Thyroid gland (tissue), 4 donors: ENCODE results near the gene ING3. TPM values are rescaled to one million over a fixed set of nuclear protein-coding genes. Genes with fewer than 3 reads are reported as not detected.
A peak's percentile ranks its signal among the peaks of the same experiment; 100 is the strongest.

Experiments used
- DNase-seq, 2 donors: peaks; one replicate each; pipeline ENCODE4 v3.0.0-alpha.2; 2019
- H3K27ac ChIP-seq, 3 donors: fragments of 200-600 bp; sonication (generic); 1 replicate in 2 of 3; 2 replicates in 1 of 3; pipeline ENCODE4 v1.5.1; 2016 to 2019; ENCODE audit warnings: mild to moderate bottlenecking in 1 of 3, moderate library complexity in 1 of 3
- H3K27me3 ChIP-seq: fragments of 200-600 bp; sonication (generic); one replicate; pipeline ENCODE4 v1.5.1; 2019
- H3K36me3 ChIP-seq, 2 donors: fragments of 200-600 bp; sonication (generic); one replicate each; pipeline ENCODE4 v1.5.1; 2016 to 2019
- H3K4me1 ChIP-seq, 2 donors: fragments of 200-600 bp; sonication (generic); one replicate each; pipeline ENCODE4 v1.5.1; 2017 to 2019
- H3K4me3 ChIP-seq, 3 donors: fragments of 200-600 bp; sonication (generic); replicated peaks in 1 of 3; 1 replicate in 2 of 3; 2 replicates in 1 of 3; pipeline ENCODE4 v1.5.1; 2016; ENCODE audit warnings: mild to moderate bottlenecking in 1 of 3
- H3K9me3 ChIP-seq: fragments of 200-600 bp; sonication (generic); one replicate; pipeline ENCODE4 v1.5.1; 2017
- POLR2A ChIP-seq, 2 donors: fragments of 450-650 bp; IDR thresholded peaks; one replicate each; pipeline ENCODE4 v1.6.1; 2017; ENCODE audit warnings: antibody characterized with exemption in 2 of 2, mild to moderate bottlenecking in 2 of 2, moderate library complexity in 1 of 2
- WGBS, 2 donors: methylation state at CpG; one replicate each; pipeline ENCODE4 v1.1.5; 2017; 5-methylcytosine and 5-hydroxymethylcytosine counted together
- intact Hi-C: fragments of 100-400 bp; cut with DNase I; formaldehyde crosslinking; loops from one replicate; pipeline ENCODE4 v1.15.1; 2023
- total RNA-seq, 4 donors: library from RNA; depleted of rRNA; stranded (reverse); fragments of >200 nt; gene quantifications; one replicate each; pipeline ENCODE4 v1.2.3, GENCODE V29; 2016
- TF ChIP-seq, protein P1 (sequence below), 6 experiments: fragments of 200-600 bp in 3 of 6; fragments of 450-650 bp in 3 of 6; sonication (generic) in 3 of 6; IDR thresholded peaks; one replicate each; pipeline ENCODE4 v1.5.1; 2016 to 2019; ENCODE audit warnings: antibody characterized with exemption in 6 of 6, mild to moderate bottlenecking in 2 of 6, inconsistent platforms in 1 of 6, moderate library complexity in 1 of 6

The ING3 gene
- total RNA-seq, 4 donors from 2014 or later, result 23.7 to 40.8 (median 37.1) TPM

DNA sequence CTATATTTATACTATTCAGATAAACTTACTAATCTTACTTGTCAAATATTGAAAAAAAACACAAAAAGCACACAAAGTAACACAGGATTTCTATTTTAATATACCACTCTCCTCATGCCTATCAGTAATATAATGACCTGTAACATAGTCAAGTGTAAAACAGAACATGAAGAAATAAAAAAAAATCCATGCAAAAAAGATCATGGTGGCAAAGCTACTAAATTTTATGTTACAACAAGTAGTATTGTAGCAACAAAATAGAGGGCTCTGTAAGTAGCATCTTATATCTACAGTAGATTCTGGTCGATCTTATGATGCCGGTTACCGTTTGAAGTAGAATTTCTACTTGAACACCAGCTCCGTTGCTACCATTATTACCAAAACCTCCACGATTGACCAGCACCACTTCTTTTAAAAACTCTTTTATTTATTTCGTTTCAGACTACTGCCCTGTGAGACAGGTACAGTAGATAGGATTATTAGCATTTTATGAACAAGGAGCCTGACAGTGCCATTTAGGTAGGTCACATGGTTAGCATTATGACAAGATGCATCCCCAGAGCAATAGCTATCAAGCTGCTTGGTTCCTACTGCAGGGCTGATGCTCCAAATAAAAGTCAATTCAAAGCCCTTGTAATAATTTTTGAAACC is 40.0 kb downstream of the ING3 start:
- Histone ChIP-seq H3K4me3 (no peak overlapping the region), H3K4me1 (peaks cover 0 to 4% of the 10 kb centered on the region in 2 donors), H3K36me3 (no peaks in the 10 kb centered on the region), H3K9me3 (no peaks in the 10 kb centered on the region), H3K27ac (peak overlapping the region in 2 of 3 donors; percentile 74 to 87), H3K27me3 (no peaks in the 10 kb centered on the region)
- no peak for TF ChIP-seq POLR2A (IDR thresholded peaks at IDR 0.05)
- TF ChIP-seq, protein P1, sequence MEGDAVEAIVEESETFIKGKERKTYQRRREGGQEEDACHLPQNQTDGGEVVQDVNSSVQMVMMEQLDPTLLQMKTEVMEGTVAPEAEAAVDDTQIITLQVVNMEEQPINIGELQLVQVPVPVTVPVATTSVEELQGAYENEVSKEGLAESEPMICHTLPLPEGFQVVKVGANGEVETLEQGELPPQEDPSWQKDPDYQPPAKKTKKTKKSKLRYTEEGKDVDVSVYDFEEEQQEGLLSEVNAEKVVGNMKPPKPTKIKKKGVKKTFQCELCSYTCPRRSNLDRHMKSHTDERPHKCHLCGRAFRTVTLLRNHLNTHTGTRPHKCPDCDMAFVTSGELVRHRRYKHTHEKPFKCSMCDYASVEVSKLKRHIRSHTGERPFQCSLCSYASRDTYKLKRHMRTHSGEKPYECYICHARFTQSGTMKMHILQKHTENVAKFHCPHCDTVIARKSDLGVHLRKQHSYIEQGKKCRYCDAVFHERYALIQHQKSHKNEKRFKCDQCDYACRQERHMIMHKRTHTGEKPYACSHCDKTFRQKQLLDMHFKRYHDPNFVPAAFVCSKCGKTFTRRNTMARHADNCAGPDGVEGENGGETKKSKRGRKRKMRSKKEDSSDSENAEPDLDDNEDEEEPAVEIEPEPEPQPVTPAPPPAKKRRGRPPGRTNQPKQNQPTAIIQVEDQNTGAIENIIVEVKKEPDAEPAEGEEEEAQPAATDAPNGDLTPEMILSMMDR (IDR thresholded peaks at IDR 0.05), result no peak
- 87 to 89% methylated on average over 6 of the region's 6 CpGs for WGBS, 2 donors
- no peak for DNase-seq
- intact Hi-C loops, result no loop called here

DNA sequence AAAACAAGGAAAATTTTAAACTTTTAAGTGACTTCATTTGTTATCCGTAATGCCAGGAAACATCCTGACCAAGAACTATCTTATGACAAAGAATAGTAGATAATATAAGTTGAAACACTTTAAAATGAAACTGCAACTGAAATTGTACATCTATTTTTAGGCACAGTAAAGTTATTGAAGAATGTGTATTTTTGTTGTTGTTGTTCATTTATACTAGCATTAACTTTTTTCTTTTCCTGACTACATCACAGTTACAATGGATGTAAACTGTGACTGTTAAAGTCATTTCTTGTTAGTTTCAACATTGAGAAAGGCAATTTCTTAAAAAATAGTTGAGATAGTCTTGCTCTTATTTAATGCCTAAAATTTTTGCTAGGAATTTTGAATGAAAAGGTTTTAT is 40.6 kb downstream of the ING3 start:
- Histone ChIP-seq H3K27ac (peak overlapping the region in 2 of 3 donors; percentile 9 to 23), H3K27me3 (no peaks in the 10 kb centered on the region), H3K4me3 (no peak overlapping the region), H3K9me3 (no peaks in the 10 kb centered on the region), H3K4me1 (peaks cover 0 to 4% of the 10 kb centered on the region in 2 donors), H3K36me3 (no peaks in the 10 kb centered on the region)
- WGBS, 2 donors, result 75 to 82% methylated on average over 1 of the region's 1 CpG
- intact Hi-C loops, result no loop called here
- TF ChIP-seq, protein P1 (IDR thresholded peaks at IDR 0.05), result no peak
- no peak for TF ChIP-seq POLR2A (IDR thresholded peaks at IDR 0.05)
- DNase-seq, result no peak

DNA sequence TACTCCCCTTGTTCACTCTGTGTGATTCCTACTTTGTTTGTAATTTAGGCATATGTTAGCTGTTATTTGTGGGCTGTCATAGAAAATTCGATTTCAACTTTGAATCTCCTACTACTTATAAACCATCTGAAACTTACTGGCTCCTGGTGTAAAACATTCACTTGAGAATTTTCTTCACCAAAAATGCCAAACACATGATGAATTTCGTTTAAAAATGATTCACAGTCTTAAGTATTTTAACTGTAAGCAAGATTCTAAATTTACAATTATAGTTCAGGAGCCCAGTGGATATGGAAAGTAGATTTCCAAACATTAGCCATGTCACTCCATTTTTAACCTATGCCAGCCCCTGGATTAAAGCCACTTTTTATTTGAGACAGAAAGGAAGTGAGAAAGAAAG is 41.0 kb downstream of the ING3 start:
- Histone ChIP-seq H3K27me3 (no peaks in the 10 kb centered on the region), H3K4me1 (peaks cover 0 to 4% of the 10 kb centered on the region in 2 donors), H3K27ac (peak overlapping the region in 2 of 3 donors; percentile 9 to 23), H3K9me3 (no peaks in the 10 kb centered on the region), H3K4me3 (no peak overlapping the region), H3K36me3 (no peaks in the 10 kb centered on the region)
- DNase-seq, result no peak
- TF ChIP-seq, protein P1 (IDR thresholded peaks at IDR 0.05), result no peak
- TF ChIP-seq POLR2A (IDR thresholded peaks at IDR 0.05), result no peak
- intact Hi-C loops, result no loop called here
- 54 to 57% methylated on average over 2 of the region's 2 CpGs for WGBS, 2 donors

DNA sequence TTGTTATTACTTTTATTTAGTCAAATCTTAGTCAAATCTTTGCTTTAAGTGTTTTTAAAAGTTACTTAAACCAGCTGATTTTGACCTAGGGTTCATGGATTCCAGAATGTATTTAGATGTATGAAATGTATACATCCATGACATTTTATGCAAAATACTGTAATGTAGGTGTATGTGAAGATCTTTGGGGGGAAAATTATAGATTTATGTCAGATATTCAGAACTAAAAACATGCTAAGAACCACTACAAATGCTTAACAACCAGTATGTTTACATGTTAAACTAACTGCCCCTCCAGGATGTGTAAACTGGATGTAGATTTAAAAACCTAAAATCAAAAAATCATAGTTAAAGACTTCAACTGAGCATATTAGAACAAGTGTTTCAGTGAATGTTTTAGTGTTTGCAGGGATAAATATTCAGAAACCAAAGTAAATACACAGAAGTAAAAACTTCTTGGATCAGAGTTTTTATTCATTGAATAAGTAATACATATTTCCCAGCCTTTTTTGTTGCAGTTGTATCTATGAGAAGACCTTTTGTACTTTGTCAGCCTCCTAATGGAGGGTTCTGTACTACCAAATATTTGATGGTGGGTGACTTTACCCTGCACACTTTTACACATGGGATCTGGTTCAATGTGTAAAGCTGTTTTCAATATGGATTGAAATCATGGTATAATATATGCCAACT is 41.8 kb downstream of the ING3 start:
- Histone ChIP-seq H3K27me3 (no peaks in the 10 kb centered on the region), H3K9me3 (no peaks in the 10 kb centered on the region), H3K4me1 (peaks cover 0 to 1% of the 10 kb centered on the region in 2 donors), H3K36me3 (no peaks in the 10 kb centered on the region), H3K27ac (no peak overlapping the region), H3K4me3 (no peak overlapping the region)
- DNase-seq, result no peak
- TF ChIP-seq, protein P1 (IDR thresholded peaks at IDR 0.05), result no peak
- TF ChIP-seq POLR2A (IDR thresholded peaks at IDR 0.05), result no peak
- intact Hi-C loops, result no loop called here

DNA sequence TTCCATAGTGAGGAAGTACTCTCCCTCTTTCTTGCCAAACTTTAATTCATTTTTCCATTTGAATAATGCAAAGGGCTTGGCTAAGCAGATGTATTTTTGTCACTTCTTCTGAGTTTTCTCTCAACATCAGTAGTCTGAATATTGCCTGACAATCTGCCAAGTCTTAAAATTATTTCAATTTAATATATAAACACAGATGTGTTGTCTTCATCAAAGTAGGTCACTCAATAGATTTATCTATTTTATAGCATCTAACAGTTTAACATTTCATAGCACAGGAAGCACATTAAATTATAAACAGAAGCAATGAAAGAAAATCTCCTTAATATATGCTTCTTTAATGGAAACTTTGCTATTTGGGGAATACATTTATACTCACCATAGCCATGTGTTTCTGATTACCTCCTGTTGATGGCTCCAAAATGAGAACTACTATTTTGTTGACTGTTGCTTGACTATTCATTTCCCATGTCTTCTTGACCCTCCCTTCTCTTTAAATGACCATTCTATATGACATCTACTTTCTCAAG is 42.5 kb downstream of the ING3 start:
- Histone ChIP-seq H3K36me3 (no peaks in the 10 kb centered on the region), H3K4me1 (no peaks in the 10 kb centered on the region)
- intact Hi-C loops, result no loop called here

More for the DNA sequence above, 42.5 kb downstream of the ING3 start:
- no peak for TF ChIP-seq POLR2A (IDR thresholded peaks at IDR 0.05)
- TF ChIP-seq, protein P1 (IDR thresholded peaks at IDR 0.05), result no peak
- Histone ChIP-seq H3K27ac (no peak overlapping the region), H3K9me3 (no peaks in the 10 kb centered on the region), H3K27me3 (no peaks in the 10 kb centered on the region), H3K4me3 (no peak overlapping the region)
- no peak for DNase-seq
